Tibial nerve (tissue), 4 donors: ENCODE results near the gene MYH14.

Experiments used
- EP300 ChIP-seq, 2 donors: sonication (generic); formaldehyde crosslinking; IDR thresholded peaks; one replicate each; pipeline ENCODE4 v1.6.1; 2017; ENCODE audit warnings: antibody characterized with exemption in 2 of 2, mild to moderate bottlenecking in 1 of 2
- POLR2A ChIP-seq, 2 donors: fragments of 450-650 bp; IDR thresholded peaks; one replicate each; pipeline ENCODE4 v1.6.1; 2017; ENCODE audit warnings: antibody characterized with exemption in 2 of 2, mild to moderate bottlenecking in 2 of 2, moderate library complexity in 2 of 2
- TF ChIP-seq, protein P1 (sequence below), 5 experiments: fragments of 200-600 bp in 3 of 5; fragments of 450-650 bp in 2 of 5; sonication (generic) in 3 of 5; IDR thresholded peaks; one replicate each; pipeline ENCODE4 v1.5.1; 2016 to 2019; ENCODE audit warnings: antibody characterized with exemption in 5 of 5, mild to moderate bottlenecking in 3 of 5, moderate library complexity in 2 of 5

DNA sequence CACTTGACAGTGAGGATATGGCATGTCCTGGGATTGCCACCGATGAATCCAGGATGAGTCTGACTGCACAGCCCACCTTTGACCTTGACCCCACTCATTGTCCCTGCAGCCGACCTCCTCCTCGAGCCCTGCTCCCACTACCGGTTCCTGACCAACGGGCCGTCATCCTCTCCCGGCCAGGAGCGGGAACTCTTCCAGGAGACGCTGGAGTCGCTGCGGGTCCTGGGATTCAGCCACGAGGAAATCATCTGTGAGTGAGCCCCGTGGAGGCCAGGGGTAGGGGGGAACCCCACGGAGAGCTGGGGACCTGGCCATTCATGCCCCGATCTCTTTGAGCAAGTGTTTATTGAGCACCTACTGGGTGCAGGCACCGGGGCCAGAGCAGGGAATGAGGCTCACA lies 28.4 kb downstream of the MYH14 start:
- TF ChIP-seq POLR2A (IDR thresholded peaks at IDR 0.05) (no peak), EP300 (IDR thresholded peaks at IDR 0.05) (no peak)
- TF ChIP-seq, protein P1, sequence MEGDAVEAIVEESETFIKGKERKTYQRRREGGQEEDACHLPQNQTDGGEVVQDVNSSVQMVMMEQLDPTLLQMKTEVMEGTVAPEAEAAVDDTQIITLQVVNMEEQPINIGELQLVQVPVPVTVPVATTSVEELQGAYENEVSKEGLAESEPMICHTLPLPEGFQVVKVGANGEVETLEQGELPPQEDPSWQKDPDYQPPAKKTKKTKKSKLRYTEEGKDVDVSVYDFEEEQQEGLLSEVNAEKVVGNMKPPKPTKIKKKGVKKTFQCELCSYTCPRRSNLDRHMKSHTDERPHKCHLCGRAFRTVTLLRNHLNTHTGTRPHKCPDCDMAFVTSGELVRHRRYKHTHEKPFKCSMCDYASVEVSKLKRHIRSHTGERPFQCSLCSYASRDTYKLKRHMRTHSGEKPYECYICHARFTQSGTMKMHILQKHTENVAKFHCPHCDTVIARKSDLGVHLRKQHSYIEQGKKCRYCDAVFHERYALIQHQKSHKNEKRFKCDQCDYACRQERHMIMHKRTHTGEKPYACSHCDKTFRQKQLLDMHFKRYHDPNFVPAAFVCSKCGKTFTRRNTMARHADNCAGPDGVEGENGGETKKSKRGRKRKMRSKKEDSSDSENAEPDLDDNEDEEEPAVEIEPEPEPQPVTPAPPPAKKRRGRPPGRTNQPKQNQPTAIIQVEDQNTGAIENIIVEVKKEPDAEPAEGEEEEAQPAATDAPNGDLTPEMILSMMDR (IDR thresholded peaks at IDR 0.05) = no peak
